Stimulated activated CD4-positive, alpha-beta T cell treated with anti-CD3 and anti-CD28 coated beads, Interleukin-12 subunit alpha, Interleukin-12 subunit beta, amount 100 ng/mL, for 48 hours (primary cell): ENCODE measurements around the gene DYNLRB1.

Experiments
- DNase-seq, 3 donors: peaks; one replicate each; pipeline ENCODE4 v3.0.0-alpha.2; 2020; ENCODE audit warnings: low read depth in 2 of 3, low spot score in 1 of 3

DYNLRB1 gene

GRCh38 chr20:34532756-34533155 lies 16.5 kb downstream of the DYNLRB1 start:
- DNase-seq, result no peak

DNA sequence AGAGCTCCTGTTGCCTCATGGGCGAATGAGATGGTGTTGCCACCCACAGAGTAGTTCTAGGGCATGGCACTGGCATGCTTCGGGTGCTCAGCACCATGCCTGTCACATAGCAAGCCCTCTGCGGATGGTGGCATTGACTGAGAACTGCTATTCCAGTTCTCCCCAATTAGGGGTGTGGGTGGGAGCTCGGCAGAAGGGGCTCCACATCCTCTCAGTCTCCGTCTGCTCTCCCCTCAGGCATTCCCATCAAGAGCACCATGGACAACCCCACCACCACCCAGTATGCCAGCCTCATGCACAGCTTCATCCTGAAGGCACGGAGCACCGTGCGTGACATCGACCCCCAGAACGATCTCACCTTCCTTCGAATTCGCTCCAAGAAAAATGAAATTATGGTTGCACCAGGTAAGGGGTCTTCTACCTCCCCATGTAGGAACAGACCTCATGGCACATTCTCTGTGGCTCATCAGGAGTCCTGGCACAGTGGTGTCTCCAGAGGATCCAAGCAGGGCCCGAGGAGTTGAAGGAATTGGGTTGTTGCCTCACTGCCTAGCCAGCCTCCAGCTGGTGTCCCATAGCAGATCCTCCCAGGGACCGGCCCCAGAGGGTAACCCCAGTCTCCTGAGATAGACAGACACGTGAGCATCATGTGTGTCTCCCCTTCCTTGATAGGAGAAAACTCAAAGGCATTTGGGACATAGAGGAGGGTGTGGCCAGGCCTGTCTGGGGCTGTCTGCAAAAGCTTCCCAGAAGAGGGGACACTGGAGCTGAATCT lies 18.4 kb downstream of the DYNLRB1 start:
- no peak for DNase-seq

GRCh38 chr20:34535301-34535840 lies 19.1 kb downstream of the DYNLRB1 start:
- DNase-seq, result no peak

DNA sequence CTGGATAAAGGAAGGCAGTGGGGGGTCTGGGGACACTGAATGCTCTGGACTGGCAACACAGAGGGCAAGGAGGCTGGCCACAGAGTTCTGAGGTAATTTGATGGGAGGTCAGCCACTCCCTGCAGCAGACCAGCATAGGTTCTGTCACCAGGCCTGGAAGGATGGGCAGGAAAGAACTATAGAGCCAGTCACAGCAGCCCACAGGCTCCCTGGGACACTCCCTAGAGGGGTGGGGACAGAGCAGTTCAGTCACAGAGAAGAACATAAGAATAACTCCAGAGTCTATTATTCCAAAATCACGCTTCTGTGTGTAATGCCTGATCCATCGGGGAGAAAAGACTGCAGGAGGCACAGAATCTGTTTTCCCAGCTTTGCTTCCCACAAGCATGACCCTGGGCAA lies 19.6 kb downstream of the DYNLRB1 start:
- no peak for DNase-seq

- peak; percentile 20 to 35 (median 22) for DNase-seq
Measured at GRCh38 chr20:34536798-34537394, 20.7 kb downstream of the DYNLRB1 start.

GRCh38 chr20:34537651-34538050 lies 21.4 kb downstream of the DYNLRB1 start:
- no peak for DNase-seq

GRCh38 chr20:34538671-34539123 lies 22.5 kb downstream of the DYNLRB1 start:
- peak; percentile 30 to 60 (median 47) for DNase-seq

GRCh38 chr20:34539756-34540155 lies 23.5 kb downstream of the DYNLRB1 start:
- DNase-seq, result no peak

GRCh38 chr20:34540596-34541263 lies 24.5 kb downstream of the DYNLRB1 start:
- DNase-seq, result no peak

DNA sequence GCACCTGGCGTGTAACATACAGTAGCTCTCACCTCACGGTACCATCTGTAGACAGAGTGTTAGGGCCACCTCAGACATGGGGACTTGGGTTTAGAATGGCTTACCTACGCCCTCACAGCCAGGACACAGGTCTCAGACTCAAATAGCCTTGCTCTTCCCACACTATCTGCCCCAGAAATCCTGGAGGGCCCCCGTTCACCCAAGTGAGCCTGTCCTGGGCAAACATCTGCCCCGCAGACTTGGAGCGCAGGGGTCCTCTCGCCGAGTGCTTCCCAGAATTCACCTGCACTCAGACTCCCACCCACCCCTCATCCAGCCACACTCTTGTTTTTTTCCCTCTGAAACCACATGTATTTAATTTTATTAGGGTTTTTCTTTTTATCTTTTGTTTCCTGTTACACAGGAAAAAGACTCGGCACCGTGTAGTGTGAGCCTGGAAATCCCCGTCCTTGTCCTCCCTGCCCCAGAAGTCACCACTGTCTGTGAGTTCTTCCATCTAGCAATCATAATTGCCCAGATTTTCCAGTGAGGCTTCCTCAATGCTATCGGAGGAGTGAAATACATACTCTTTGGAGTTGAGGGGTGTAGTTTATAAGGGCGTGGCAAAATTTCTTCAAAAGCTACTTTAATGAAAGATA lies 25.2 kb downstream of the DYNLRB1 start:
- no peak for DNase-seq

DNA sequence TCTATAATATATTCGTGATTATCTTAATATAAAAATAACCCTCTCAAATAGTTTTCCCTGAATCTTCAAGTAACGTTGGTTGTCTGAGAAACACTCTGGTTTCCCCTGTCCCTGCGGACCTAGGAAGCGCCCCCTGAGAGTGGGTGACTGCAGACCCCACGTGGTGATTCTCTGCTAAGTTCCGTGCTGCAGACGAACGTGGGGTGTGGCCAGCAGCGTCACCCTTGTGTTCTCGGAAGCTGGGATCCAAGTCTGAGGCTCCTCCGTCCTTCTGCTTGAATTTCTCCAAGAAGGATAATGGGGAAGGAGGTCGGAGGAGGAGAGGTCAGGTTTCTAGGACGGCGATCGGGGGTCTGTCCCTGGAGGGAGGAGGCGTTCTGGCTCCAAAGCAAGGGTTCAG lies 25.7 kb downstream of the DYNLRB1 start:
- DNase-seq, result no peak

DNA sequence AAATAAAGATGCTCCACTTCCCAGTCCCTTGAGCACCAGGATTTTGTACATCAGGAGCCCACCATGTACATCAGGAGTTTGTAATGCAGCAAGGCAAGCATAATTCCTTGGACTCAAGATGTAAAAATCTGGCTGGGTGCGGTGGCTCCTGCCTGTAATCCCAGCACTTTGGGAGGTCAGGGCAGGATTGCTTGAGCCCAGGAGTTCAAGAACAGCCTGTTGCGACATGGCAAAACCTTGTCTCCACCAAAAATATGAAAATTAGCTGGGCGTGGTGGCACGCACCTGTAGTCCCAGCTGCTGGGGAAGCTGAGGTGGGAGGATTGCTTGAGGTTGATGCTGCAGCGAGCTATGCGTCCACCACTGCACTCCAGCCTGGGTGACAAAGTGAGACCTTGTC lies 26.2 kb downstream of the DYNLRB1 start:
- DNase-seq, result no peak

DNA sequence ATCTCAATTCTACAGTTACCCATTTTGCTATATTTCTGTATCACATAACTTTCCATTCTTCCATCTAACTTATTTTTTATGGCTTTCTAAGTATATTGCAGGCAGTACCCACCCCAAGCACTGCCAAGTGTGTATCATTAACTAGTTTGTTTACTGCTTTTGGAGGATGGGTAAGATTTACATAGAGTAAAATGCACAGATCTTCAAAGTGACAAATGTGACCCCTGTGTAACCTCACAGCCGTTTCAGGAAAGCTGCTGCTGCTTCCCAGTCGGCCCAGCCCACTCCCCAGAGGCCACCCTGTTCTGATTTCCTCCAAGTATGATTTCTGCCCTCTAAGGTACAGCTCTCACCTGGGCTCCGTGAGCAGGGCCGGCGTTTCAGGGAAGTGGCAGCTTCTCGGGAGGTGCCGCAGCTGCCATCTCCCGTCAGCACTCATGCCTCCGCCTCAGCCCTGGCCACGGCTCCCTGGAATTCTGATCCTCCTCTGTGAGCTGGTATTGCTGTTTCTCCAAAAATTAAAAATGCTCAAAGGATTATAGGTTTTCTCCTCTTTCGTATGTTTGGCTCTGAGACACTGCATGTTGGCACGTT lies 27.3 kb downstream of the DYNLRB1 start:
- no peak for DNase-seq

- no peak for DNase-seq
Measured at GRCh38 chr20:34544109-34544796, 28.0 kb downstream of the DYNLRB1 start.

DNA sequence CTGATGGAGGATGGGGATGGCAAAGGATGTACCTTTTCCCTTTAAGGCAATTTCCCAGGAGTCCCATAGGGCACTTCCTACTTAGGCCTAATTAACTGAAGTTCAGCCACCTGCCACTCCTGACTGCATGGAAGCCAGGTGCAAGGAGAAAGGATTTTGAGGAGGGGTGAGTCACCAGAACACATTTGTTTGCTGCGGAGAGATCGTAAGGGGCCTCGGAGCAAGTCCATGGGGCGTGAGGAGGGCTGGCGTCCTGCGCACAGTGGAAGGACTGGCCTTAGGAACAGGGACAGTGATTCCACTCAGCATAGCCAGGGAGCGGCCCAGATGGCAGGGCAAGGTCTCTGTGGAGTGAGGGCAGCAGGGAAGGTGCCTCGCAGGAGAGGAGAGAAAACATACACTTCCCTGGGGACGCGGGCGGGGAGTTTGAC lies 30.5 kb downstream of the DYNLRB1 start:
- DNase-seq, result no peak

GRCh38 chr20:34547844-34548613 lies 31.8 kb downstream of the DYNLRB1 start:
- DNase-seq, result no peak

- no peak for DNase-seq
Measured at GRCh38 chr20:34549291-34549928, 33.2 kb downstream of the DYNLRB1 start.

- DNase-seq, result no peak
Measured at GRCh38 chr20:34549929-34550305, 33.7 kb downstream of the DYNLRB1 start.

- no peak for DNase-seq
Measured at GRCh38 chr20:34552569-34552968, 36.3 kb downstream of the DYNLRB1 start.
